Endothelial cell of umbilical vein (primary cell): ENCODE data around the gene GLRX. TPM values are rescaled to one million over a fixed set of nuclear protein-coding genes. Genes with fewer than 3 reads are reported as not detected.

Source experiments
- BruUV-seq: library from RNA; stranded (reverse); fragments of 400-500 nt; replicated peaks from 2 replicates; lab custom pipeline; 2021; lab: Mats Ljungman, UMichigan
- CTCF ChIA-PET: fragments of 300-600, 350-600 bp; sonication (Branson Sonifier 250); formaldehyde crosslinking; loops from one replicate; lab custom pipeline; 2021; ENCODE audit warnings: antibody characterized with exemption, inconsistent platforms; lab: Charles Lee
- POLR2A ChIA-PET: fragments of 300-600, 350-600 bp; sonication (Branson Sonifier 250); formaldehyde crosslinking; loops from one replicate; lab custom pipeline; 2021; ENCODE audit warnings: antibody characterized with exemption, inconsistent platforms; lab: Charles Lee
- DNase-seq: peaks from one replicate; pipeline ENCODE4 v3.0.0-alpha.2; 2011; ENCODE audit warnings: low read depth, low spot score
- FAIRE-seq: peaks from 2 replicates; lab custom pipeline; 2011; peaks lifted over from hg19 to GRCh38; lab: Jason Lieb, UNC
- H2AFZ ChIP-seq: 2 replicates; pipeline ENCODE4 v1.6.0; 2012; ENCODE audit warnings: low read depth, low read length, control low read depth, inconsistent platforms
- H3K27ac ChIP-seq: 2 replicates; pipeline ENCODE4 v1.5.1; 2011; ENCODE audit warnings: low read depth, mild to moderate bottlenecking, control low read depth, low read length, moderate library complexity; ENCODE audit not compliant: insufficient read depth
- H3K27me3 ChIP-seq, 2 experiments: 2 replicates each; pipeline versions ENCODE4 v1.6.0 to v1.6.1; 2011; ENCODE audit warnings: low read length in 2 of 2, mixed read lengths in 1 of 2; ENCODE audit not compliant: control insufficient read depth in 2 of 2, insufficient read depth in 2 of 2
- H3K36me3 ChIP-seq, 2 experiments: 2 replicates in 1 of 2; 3 replicates in 1 of 2; pipeline ENCODE4 v1.5.1; 2011; ENCODE audit warnings: low read length in 2 of 2, mild to moderate bottlenecking in 1 of 2, moderate library complexity in 1 of 2; ENCODE audit not compliant: control insufficient read depth in 2 of 2, insufficient read depth in 2 of 2; ENCODE audit errors: extremely low read depth in 1 of 2
- H3K4me1 ChIP-seq: 3 replicates; pipeline ENCODE4 v1.5.1; 2011; ENCODE audit warnings: mild to moderate bottlenecking, low read length; ENCODE audit not compliant: control insufficient read depth, insufficient read depth; ENCODE audit errors: extremely low read depth
- H3K4me2 ChIP-seq: 2 replicates; pipeline ENCODE4 v1.6.1; 2011; ENCODE audit warnings: low read length, control low read depth, mixed read lengths; ENCODE audit not compliant: insufficient read depth
- H3K4me3 ChIP-seq, 3 experiments: fragments of 200-600 bp in 1 of 3; sonication (generic), shearing (Covaris generic) in 1 of 3; replicated peaks in 1 of 3; 2 replicates each; pipeline ENCODE4 v1.5.1; 2011 to 2016; ENCODE audit warnings: control low read depth in 3 of 3, low read length in 3 of 3, mild to moderate bottlenecking in 2 of 3, inconsistent platforms in 1 of 3, low read depth in 1 of 3, moderate library complexity in 1 of 3; ENCODE audit not compliant: insufficient read depth in 1 of 3
- H3K79me2 ChIP-seq: 2 replicates; pipeline ENCODE4 v1.6.0; 2012; ENCODE audit warnings: low read length, inconsistent platforms; ENCODE audit not compliant: control insufficient read depth, insufficient read depth
- H3K9ac ChIP-seq: replicated peaks from 2 replicates; pipeline ENCODE3; 2011; ENCODE audit warnings: low read length, control low read depth; ENCODE audit not compliant: insufficient read depth; ENCODE audit errors: extremely low read depth
- H3K9me1 ChIP-seq: replicated peaks from 3 replicates; pipeline ENCODE4 v1.6.0; 2011; ENCODE audit warnings: mild to moderate bottlenecking, low read length; ENCODE audit not compliant: control insufficient read depth, insufficient read depth; ENCODE audit errors: extremely low read depth
- H3K9me3 ChIP-seq: replicated peaks from 2 replicates; pipeline ENCODE4 v1.5.1; 2012; ENCODE audit warnings: low read length, inconsistent platforms; ENCODE audit not compliant: control insufficient read depth, insufficient read depth
- H4K20me1 ChIP-seq: replicated peaks from 2 replicates; pipeline ENCODE3; 2011; ENCODE audit warnings: mild to moderate bottlenecking, low read length; ENCODE audit not compliant: control insufficient read depth, insufficient read depth; ENCODE audit errors: extremely low read depth
- EZH2 ChIP-seq: IDR thresholded peaks from 2 replicates; pipeline ENCODE4 v1.6.1; 2012; ENCODE audit warnings: borderline replicate concordance, low read depth, mild to moderate bottlenecking, moderate library complexity, low read length, inconsistent platforms; ENCODE audit not compliant: severe bottlenecking
- GATA2 ChIP-seq: IDR thresholded peaks from 2 replicates; pipeline ENCODE4 v1.7.0; 2011; ENCODE audit warnings: low read depth, mild to moderate bottlenecking, moderate library complexity, mixed read lengths, low read length; ENCODE audit not compliant: insufficient read length, insufficient read depth
- JUN ChIP-seq: IDR thresholded peaks from 2 replicates; pipeline ENCODE4 v1.6.1; 2011; ENCODE audit warnings: borderline replicate concordance, low read depth; ENCODE audit not compliant: insufficient read length, insufficient read depth
- MAX ChIP-seq: IDR thresholded peaks from 2 replicates; pipeline ENCODE4 v1.6.1; 2011; ENCODE audit not compliant: insufficient read depth, insufficient read length
- POLR2A ChIP-seq: IDR thresholded peaks from 2 replicates; pipeline ENCODE4 v1.6.1; 2012; ENCODE audit warnings: low read depth, mild to moderate bottlenecking, control low read depth, low read length
- dilution Hi-C: fragments of 300-500 bp; cut with MboI; formaldehyde crosslinking; loops from one replicate; pipeline ENCODE4 v1.15.0; 2019; ENCODE audit warnings: low sequenced_read_pairs; ENCODE audit not compliant: extremely low pct_ligation_motif_present
- intact Hi-C: fragments of 100-400 bp; cut with micrococcal nuclease; formaldehyde crosslinking; loops from one replicate; pipeline ENCODE4 v1.10.0; 2022
- polyA plus RNA-seq, 4 experiments: library from polyadenylated mRNA; depleted of rRNA in 3 of 4; stranded (reverse) in 3 of 4; unstranded in 1 of 4; fragments of >200 nt; gene quantifications; 2 replicates each; pipeline versions ENCODE4 v1.2.1 to v1.2.3, GENCODE V29; 2011 to 2012; ENCODE audit warnings: missing spikeins in 1 of 4
- total RNA-seq: library from RNA; stranded (reverse); gene quantifications from 2 replicates; pipeline ENCODE4 v1.2.3, GENCODE V29; 2021

Gene GLRX
- total and polyA plus RNA-seq, 2 donors (not counting 3 experiments of a cell fraction or from before 2014, with no cell fraction given): 14.2 to 40.3 TPM

GRCh38 chr5:95794070-95794516 lies 28.4 kb downstream of the GLRX start:
- TSS peak; percentile 16 for BruUV-seq
- no peak overlapping the region for H3K4me2 ChIP-seq
- no peak overlapping the region for H3K4me3 ChIP-seq
- FAIRE-seq (no peak), DNase-seq (peak; percentile 5)
- H3K9me1 ChIP-seq: no peaks in the 10 kb centered on the region
- dilution Hi-C loops (no loop called here), intact Hi-C loops (no loop called here)
- CTCF ChIA-PET: no interaction called here
- no peaks in the 10 kb centered on the region for H3K36me3 ChIP-seq
- H3K4me1 ChIP-seq: no peaks in the 10 kb centered on the region
- no peak overlapping the region for H2AFZ ChIP-seq
- no peaks in the 10 kb centered on the region for H3K9me3 ChIP-seq
- no peak overlapping the region for H3K9ac ChIP-seq
- H4K20me1 ChIP-seq: no peaks in the 10 kb centered on the region
- H3K27ac ChIP-seq: no peak overlapping the region
- POLR2A ChIA-PET: no interaction called here
- no peaks in the 10 kb centered on the region for H3K27me3 ChIP-seq
- no peaks in the 10 kb centered on the region for H3K79me2 ChIP-seq
- TF ChIP-seq MAX (no peak), JUN (no peak), GATA2 (no peak), POLR2A (no peak)

- no TSS peak for BruUV-seq
- Histone ChIP-seq H2AFZ (no peak overlapping the region), H3K9me1 (no peaks in the 10 kb centered on the region), H3K27me3 (no peaks in the 10 kb centered on the region), H3K27ac (no peak overlapping the region), H3K79me2 (no peaks in the 10 kb centered on the region), H3K36me3 (no peaks in the 10 kb centered on the region), H3K4me2 (no peak overlapping the region), H4K20me1 (no peaks in the 10 kb centered on the region), H3K9me3 (no peaks in the 10 kb centered on the region), H3K9ac (no peak overlapping the region), H3K4me3 (no peak overlapping the region), H3K4me1 (no peaks in the 10 kb centered on the region)
- intact Hi-C loops (no loop called here), dilution Hi-C loops (no loop called here)
- no peak for DNase-seq
- POLR2A ChIA-PET: no interaction called here
- no peak for TF ChIP-seq EZH2
- peak; percentile 8 for FAIRE-seq
- CTCF ChIA-PET: interaction anchor here (2.0 to 3.4 kb wide), 2 partner anchors 11 to 23 kb away, joined by 4 to 27 read pairs; no protein-coding TSS in a partner anchor
Measured at GRCh38 chr5:95791751-95792150, 30.8 kb downstream of the GLRX start.
